ENCODE results near the gene CHAF1A.

- TF ChIP-seq, protein P1, sequence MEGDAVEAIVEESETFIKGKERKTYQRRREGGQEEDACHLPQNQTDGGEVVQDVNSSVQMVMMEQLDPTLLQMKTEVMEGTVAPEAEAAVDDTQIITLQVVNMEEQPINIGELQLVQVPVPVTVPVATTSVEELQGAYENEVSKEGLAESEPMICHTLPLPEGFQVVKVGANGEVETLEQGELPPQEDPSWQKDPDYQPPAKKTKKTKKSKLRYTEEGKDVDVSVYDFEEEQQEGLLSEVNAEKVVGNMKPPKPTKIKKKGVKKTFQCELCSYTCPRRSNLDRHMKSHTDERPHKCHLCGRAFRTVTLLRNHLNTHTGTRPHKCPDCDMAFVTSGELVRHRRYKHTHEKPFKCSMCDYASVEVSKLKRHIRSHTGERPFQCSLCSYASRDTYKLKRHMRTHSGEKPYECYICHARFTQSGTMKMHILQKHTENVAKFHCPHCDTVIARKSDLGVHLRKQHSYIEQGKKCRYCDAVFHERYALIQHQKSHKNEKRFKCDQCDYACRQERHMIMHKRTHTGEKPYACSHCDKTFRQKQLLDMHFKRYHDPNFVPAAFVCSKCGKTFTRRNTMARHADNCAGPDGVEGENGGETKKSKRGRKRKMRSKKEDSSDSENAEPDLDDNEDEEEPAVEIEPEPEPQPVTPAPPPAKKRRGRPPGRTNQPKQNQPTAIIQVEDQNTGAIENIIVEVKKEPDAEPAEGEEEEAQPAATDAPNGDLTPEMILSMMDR (conservative IDR thresholded peaks at IDR 0.05; ENCODE audit: low read length): no peak
- TF ChIP-seq EZH2phosphoT487 (IDR thresholded peaks at IDR 0.05; ENCODE audit: borderline replicate concordance): no peak
Observed at GRCh38 chr19:4483385-4483784, 80.9 kb downstream of the CHAF1A start.
